ENCODE results near the gene PRRC1. TPM values are rescaled to one million over a fixed set of nuclear protein-coding genes. Genes with fewer than 3 reads are reported as not detected.
A peak's percentile ranks its signal among the peaks of the same experiment; 100 is the strongest.

PRRC1 gene
- total and polyA plus RNA-seq, 7 donors, result 19.3 to 32.1 (median 28.8) TPM

DNA sequence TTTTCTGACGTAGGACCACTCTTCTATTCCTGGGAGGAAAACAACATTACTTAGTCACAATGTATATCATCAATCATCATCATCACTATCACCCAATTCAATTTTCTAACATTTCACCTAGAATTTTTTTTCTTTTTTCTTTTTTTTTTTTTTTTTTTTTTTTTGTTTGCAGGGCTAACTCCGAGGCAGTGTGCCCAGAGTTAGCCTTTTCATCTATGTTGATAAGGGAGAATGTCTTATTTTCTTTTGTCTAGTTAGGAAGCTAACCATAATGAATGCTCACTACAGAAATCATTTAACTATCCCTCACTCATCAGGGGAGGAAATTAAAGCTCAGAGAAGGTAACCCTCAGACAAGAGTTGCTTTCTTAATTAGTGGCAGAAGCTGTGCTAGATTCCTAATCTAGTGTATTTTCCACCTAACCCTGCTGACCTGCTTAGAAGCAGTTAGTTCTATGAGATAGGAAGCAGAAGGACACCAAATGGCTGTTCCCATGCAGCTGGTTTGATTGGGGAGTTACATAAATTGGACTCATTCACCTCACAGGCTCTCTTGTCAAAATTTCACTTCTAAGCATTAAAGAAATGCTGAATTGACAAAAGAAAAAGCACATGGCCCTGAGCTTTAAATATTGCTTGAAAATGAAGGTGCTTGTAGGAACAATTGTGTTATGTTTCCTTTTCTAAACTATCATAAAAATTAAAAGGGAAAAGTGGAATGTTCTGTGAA, 8.6 kb upstream of the PRRC1 start:
- no peaks in the 10 kb centered on the region for H3K9me3 ChIP-seq
- H3K4me3 ChIP-seq, result no peak overlapping the region
- no peaks in the 10 kb centered on the region for H3K4me1 ChIP-seq
- intact Hi-C loops (cut with DNase I), result no loop called here
- no peaks in the 10 kb centered on the region for H3K36me3 ChIP-seq
- no peak for DNase-seq
- no peak overlapping the region for H3K27ac ChIP-seq
- WGBS, 2 donors, result 77 to 91% methylated on average over 2 of the region's 2 CpGs
- H3K27me3 ChIP-seq, result no peaks in the 10 kb centered on the region
- TF ChIP-seq, protein P1, sequence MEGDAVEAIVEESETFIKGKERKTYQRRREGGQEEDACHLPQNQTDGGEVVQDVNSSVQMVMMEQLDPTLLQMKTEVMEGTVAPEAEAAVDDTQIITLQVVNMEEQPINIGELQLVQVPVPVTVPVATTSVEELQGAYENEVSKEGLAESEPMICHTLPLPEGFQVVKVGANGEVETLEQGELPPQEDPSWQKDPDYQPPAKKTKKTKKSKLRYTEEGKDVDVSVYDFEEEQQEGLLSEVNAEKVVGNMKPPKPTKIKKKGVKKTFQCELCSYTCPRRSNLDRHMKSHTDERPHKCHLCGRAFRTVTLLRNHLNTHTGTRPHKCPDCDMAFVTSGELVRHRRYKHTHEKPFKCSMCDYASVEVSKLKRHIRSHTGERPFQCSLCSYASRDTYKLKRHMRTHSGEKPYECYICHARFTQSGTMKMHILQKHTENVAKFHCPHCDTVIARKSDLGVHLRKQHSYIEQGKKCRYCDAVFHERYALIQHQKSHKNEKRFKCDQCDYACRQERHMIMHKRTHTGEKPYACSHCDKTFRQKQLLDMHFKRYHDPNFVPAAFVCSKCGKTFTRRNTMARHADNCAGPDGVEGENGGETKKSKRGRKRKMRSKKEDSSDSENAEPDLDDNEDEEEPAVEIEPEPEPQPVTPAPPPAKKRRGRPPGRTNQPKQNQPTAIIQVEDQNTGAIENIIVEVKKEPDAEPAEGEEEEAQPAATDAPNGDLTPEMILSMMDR (IDR thresholded peaks at IDR 0.05), result no peak
- no peak for TF ChIP-seq POLR2AphosphoS5 (IDR thresholded peaks at IDR 0.05)

DNA sequence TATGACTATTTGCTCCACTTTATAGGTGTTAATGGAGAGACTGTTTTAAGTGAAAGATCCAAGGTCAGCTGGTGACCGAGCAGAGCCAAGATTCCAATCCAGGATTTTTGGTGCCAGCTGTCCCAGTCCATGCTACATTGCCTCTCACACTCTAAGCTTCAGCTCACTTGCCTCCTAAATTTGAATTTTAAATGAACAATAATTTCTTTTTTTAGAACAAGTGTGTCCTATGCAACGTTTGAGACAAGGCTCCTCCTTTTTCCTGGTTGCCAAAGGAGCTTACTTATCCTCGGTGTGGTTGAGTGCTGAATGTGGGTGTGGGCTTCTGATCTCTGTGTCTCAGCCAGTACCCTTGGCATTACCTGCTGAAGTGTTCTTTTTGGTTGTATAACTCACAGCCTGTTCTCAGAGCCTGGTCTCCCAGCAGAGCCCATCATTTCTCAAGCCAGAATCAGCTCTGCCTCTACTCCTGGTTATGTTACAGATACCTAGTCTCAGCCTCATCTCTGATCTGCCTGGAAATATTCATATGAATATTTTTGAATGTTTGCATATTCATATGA, 4.0 kb upstream of the PRRC1 start:
- Histone ChIP-seq H3K36me3 (no peaks in the 10 kb centered on the region), H3K27me3 (no peaks in the 10 kb centered on the region), H3K9me3 (no peaks in the 10 kb centered on the region), H3K4me1 (peaks cover 0 to 9% (median 2%) of the 10 kb centered on the region in 4 donors), H3K27ac (no peak overlapping the region), H3K4me3 (no peak overlapping the region)
- TF ChIP-seq EP300 (IDR thresholded peaks at IDR 0.05) (no peak), POLR2A (IDR thresholded peaks at IDR 0.05) (no peak)
- DNase-seq, result no peak
- 49 to 53% methylated on average over 3 of the region's 3 CpGs for WGBS, 2 donors
- intact Hi-C loops (cut with DNase I), result no loop called here

DNA sequence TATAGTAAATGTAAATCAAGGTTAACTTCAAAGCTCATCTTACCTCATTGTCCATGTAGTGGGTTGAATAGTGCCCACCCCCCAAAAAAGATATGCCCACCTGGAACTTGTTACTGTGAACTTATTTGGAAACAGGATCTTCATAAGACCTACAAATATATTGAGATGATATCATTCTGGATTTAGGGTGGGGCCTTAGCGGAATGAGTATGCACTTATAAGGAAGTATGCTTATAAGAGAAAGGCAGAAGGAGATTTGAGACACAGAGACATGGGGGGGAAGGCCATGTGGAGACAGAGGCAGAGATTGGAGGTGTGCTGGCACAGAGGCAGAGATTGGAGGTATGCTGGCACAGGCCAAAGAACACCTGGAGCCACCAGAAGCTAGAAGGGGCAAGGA, 2.6 kb upstream of the PRRC1 start:
- TF ChIP-seq POLR2A (IDR thresholded peaks at IDR 0.05), result no peak
- TF ChIP-seq EP300 (IDR thresholded peaks at IDR 0.05), result no peak
- TF ChIP-seq POLR2AphosphoS5 (IDR thresholded peaks at IDR 0.05), result no peak
- TF ChIP-seq, protein P1 (IDR thresholded peaks at IDR 0.05), result no peak
- WGBS, 2 donors, result 68 to 94% methylated on average over 1 of the region's 1 CpG
- intact Hi-C loops (cut with DNase I), result no loop called here

DNA sequence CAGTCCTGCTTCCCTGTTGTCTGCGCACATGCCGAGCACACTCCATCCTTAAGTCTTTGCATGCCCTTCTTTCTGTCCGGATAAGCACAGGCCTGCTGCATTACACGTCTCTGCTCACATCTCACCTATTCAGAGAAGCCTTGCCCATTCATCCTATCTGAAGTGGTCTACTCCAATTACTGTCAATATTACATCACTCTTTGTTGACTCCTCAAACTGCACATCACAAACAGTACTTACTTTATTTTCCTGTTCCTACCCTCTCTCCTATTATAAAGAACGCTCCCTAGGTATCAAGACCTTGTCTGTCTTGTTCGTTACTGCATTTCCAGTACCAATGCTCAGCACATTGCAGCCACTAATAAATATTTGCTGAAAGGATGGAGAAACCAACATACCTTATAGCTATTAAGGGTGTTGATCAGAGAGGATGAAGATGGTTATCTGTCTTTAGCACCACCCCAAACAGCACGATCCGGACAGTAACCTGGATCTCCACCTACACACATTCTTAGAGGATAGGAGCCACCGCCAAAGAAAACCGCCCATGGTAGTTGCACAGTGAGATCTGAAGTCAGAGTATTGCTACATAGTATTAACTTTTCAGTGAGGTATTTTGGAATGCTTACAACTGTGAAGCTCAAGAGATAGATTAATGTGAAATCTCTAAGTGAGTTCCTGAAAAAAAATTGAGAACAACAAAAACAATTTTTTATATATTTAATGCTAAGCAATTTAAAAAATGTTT, 1.6 kb upstream of the PRRC1 start:
- intact Hi-C loops (cut with DNase I), result no loop called here
- 96% methylated on average over 10 of the region's 10 CpGs for WGBS, 2 donors
- Histone ChIP-seq H3K9me3 (peaks cover 0 to 3% (median 0%) of the 10 kb centered on the region in 4 donors), H3K27ac (no peak overlapping the region), H3K27me3 (no peaks in the 10 kb centered on the region), H3K36me3 (no peaks in the 10 kb centered on the region), H3K4me1 (peaks cover 0 to 25% (median 16%) of the 10 kb centered on the region in 4 donors), H3K4me3 (no peak overlapping the region)
- TF ChIP-seq POLR2AphosphoS5 (IDR thresholded peaks at IDR 0.05) (no peak), EP300 (IDR thresholded peaks at IDR 0.05) (no peak), POLR2A (IDR thresholded peaks at IDR 0.05) (no peak)
- TF ChIP-seq, protein P1 (IDR thresholded peaks at IDR 0.05), result no peak
- DNase-seq, result no peak

More for the DNA sequence above, 2.6 kb upstream of the PRRC1 start:
- Histone ChIP-seq H3K4me1 (peaks cover 0 to 20% (median 12%) of the 10 kb centered on the region in 4 donors), H3K36me3 (no peaks in the 10 kb centered on the region), H3K27me3 (no peaks in the 10 kb centered on the region), H3K4me3 (no peak overlapping the region), H3K27ac (no peak overlapping the region), H3K9me3 (no peaks in the 10 kb centered on the region)
- no peak for DNase-seq

DNA sequence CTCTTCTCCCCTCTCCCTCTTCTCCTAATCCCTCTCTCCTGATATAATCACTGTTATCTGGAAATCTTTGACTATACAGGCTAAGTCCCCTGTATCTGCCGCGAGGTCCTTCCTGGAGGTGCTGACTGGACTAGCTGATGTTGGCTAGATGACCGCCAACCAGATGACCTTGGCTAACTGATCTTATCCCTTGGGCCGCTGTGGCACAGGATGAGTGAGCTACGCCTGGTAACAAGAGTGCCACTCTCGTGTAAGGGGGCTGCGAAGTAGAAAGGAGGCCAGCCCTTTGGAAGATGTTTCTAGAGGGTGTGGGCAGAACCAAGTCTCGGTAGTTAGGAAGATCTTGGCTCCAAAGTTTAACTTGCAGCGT, 345 bp upstream of the PRRC1 start:
- Histone ChIP-seq H3K27me3 (no peaks in the 10 kb centered on the region), H3K27ac (peak overlapping the region; percentile 53 to 84 (median 81)), H3K4me3 (peak overlapping the region; percentile 72 to 98 (median 90)), H3K9me3 (peaks cover 0 to 3% (median 0%) of the 10 kb centered on the region in 4 donors), H3K36me3 (no peaks in the 10 kb centered on the region), H3K4me1 (peaks cover 0 to 25% (median 16%) of the 10 kb centered on the region in 4 donors)
- peak; percentile 65 for DNase-seq
- TF ChIP-seq POLR2AphosphoS5 (IDR thresholded peaks at IDR 0.05), result no peak
- TF ChIP-seq POLR2A (IDR thresholded peaks at IDR 0.05), result no peak
- TF ChIP-seq, protein P1 (IDR thresholded peaks at IDR 0.05), result no peak
- TF ChIP-seq EP300 (IDR thresholded peaks at IDR 0.05), result no peak
- WGBS, 2 donors, result 12 to 21% methylated on average over 9 of the region's 9 CpGs
- intact Hi-C loops (cut with DNase I), result no loop called here
